CD14-positive monocyte (primary cell): ENCODE data around the gene COL27A1. TPM values are rescaled to one million over a fixed set of nuclear protein-coding genes. Genes with fewer than 3 reads are reported as not detected.

Experiments used
- DNase-seq, 3 donors: peaks; one replicate each; pipeline ENCODE4 v3.0.0-alpha.2; 2011 to 2022
- H2AFZ ChIP-seq: 2 replicates; pipeline ENCODE4 v1.6.0; 2012; ENCODE audit warnings: mild to moderate bottlenecking, low read depth, low read length, inconsistent platforms; ENCODE audit not compliant: insufficient read depth, poor library complexity, severe bottlenecking
- H3K27ac ChIP-seq, 2 donors: 1 replicate in 1 of 2; 2 replicates in 1 of 2; pipeline ENCODE4 v1.5.1; 2012 to 2013; ENCODE audit warnings: low read length in 2 of 2, control low read depth in 1 of 2, inconsistent platforms in 1 of 2, low read depth in 1 of 2, mild to moderate bottlenecking in 1 of 2
- H3K27me3 ChIP-seq, 2 donors: one replicate each; pipeline versions ENCODE4 v1.6.0 to v1.6.1; 2011 to 2013; ENCODE audit warnings: low read length in 2 of 2; ENCODE audit not compliant: control insufficient read depth in 2 of 2, insufficient read depth in 2 of 2
- H3K36me3 ChIP-seq, 2 donors: replicated peaks in 1 of 2; 1 replicate in 1 of 2; 2 replicates in 1 of 2; pipeline versions ENCODE4 v1.5.1 to v1.6.1; 2012 to 2013; ENCODE audit warnings: low read length in 2 of 2, control low read depth in 1 of 2, inconsistent platforms in 1 of 2, mild to moderate bottlenecking in 1 of 2; ENCODE audit not compliant: insufficient read depth in 2 of 2, control insufficient read depth in 1 of 2
- H3K4me1 ChIP-seq, 2 donors: 1 replicate in 1 of 2; 2 replicates in 1 of 2; pipeline versions ENCODE4 v1.5.1 to v1.6.1; 2012 to 2013; ENCODE audit warnings: low read length in 2 of 2, control low read depth in 1 of 2, inconsistent platforms in 1 of 2, mild to moderate bottlenecking in 1 of 2, moderate library complexity in 1 of 2; ENCODE audit not compliant: insufficient read depth in 2 of 2, control insufficient read depth in 1 of 2
- H3K4me2 ChIP-seq: replicated peaks from 2 replicates; pipeline ENCODE3; 2012; ENCODE audit warnings: low read length, moderate library complexity, mild to moderate bottlenecking; ENCODE audit not compliant: poor library complexity, severe bottlenecking; ENCODE audit errors: extremely low read depth
- H3K4me3 ChIP-seq, 3 experiments: fragments of 200-600 bp in 1 of 3; sonication (generic) in 1 of 3; replicated peaks in 1 of 3; 1 replicate in 2 of 3; 2 replicates in 1 of 3; pipeline ENCODE4 v1.5.1; 2011 to 2013; ENCODE audit warnings: low read length in 3 of 3, mild to moderate bottlenecking in 3 of 3, control low read depth in 2 of 3, low read depth in 2 of 3, inconsistent platforms in 1 of 3, moderate library complexity in 1 of 3
- H3K79me2 ChIP-seq: 2 replicates; pipeline ENCODE4 v1.6.0; 2012; ENCODE audit warnings: mild to moderate bottlenecking, control low read depth, inconsistent platforms, low read length, moderate library complexity; ENCODE audit not compliant: insufficient read depth
- H3K9ac ChIP-seq: 2 replicates; pipeline ENCODE4 v1.6.0; 2017; ENCODE audit warnings: low read length, mild to moderate bottlenecking; ENCODE audit not compliant: insufficient read depth, poor library complexity, severe bottlenecking
- H3K9me3 ChIP-seq, 2 donors: replicated peaks in 1 of 2; 1 replicate in 1 of 2; 2 replicates in 1 of 2; pipeline versions ENCODE4 v1.5.1 to v1.6.1; 2012 to 2013; ENCODE audit warnings: low read length in 2 of 2, control low read depth in 1 of 2; ENCODE audit not compliant: control insufficient read depth in 1 of 2, insufficient read depth in 1 of 2
- H4K20me1 ChIP-seq: 2 replicates; pipeline ENCODE4 v1.6.0; 2012; ENCODE audit warnings: mild to moderate bottlenecking, low read length, control low read depth, moderate library complexity; ENCODE audit not compliant: insufficient read depth
- H3K27ac Mint-ChIP-seq, 7 donors: one replicate each; pipeline ENCODE4 v1.8.0; 2020; ENCODE audit warnings: mild to moderate bottlenecking in 7 of 7, mixed read lengths in 7 of 7, moderate library complexity in 6 of 7, inconsistent platforms in 2 of 7
- H3K27me3 Mint-ChIP-seq, 3 donors: one replicate each; pipeline ENCODE4 v1.8.0; 2021 to 2022; ENCODE audit warnings: low read depth in 3 of 3, mild to moderate bottlenecking in 3 of 3, mixed read lengths in 3 of 3, moderate library complexity in 3 of 3, inconsistent platforms in 1 of 3
- H3K36me3 Mint-ChIP-seq, 2 donors: one replicate each; pipeline ENCODE4 v1.8.0; 2020; ENCODE audit warnings: mixed read lengths in 2 of 2, inconsistent platforms in 1 of 2, mild to moderate bottlenecking in 1 of 2
- H3K4me1 Mint-ChIP-seq: one replicate; pipeline ENCODE4 v1.8.0; 2020; ENCODE audit warnings: mild to moderate bottlenecking, mixed read lengths
- H3K4me3 Mint-ChIP-seq, 2 donors: one replicate each; pipeline ENCODE4 v1.8.0; 2020; ENCODE audit warnings: mild to moderate bottlenecking in 2 of 2, mixed read lengths in 2 of 2, moderate library complexity in 1 of 2
- H3K9me3 Mint-ChIP-seq, 7 donors: one replicate each; pipeline ENCODE4 v1.8.0; 2020 to 2022; ENCODE audit warnings: mixed read lengths in 7 of 7, mild to moderate bottlenecking in 6 of 7, moderate library complexity in 6 of 7, inconsistent platforms in 2 of 7
- CTCF ChIP-seq: fragments of 200-600 bp; IDR thresholded peaks from one replicate; pipeline ENCODE4 v1.8.0; 2022; ENCODE audit warnings: antibody characterized with exemption, mild to moderate bottlenecking
- WGBS: methylation state at CpG from one replicate; pipeline ENCODE4 v1.1.5; 2013; ENCODE audit warnings: missing lambda C conversion rate; ENCODE audit not compliant: insufficient coverage; 5-methylcytosine and 5-hydroxymethylcytosine counted together
- intact Hi-C, 2 donors: fragments of 100-400 bp; cut with micrococcal nuclease; formaldehyde crosslinking; loops; one replicate each; pipeline versions ENCODE4 v1.15.0 to v1.15.1; 2023
- polyA plus RNA-seq, 3 donors: library from polyadenylated mRNA; depleted of rRNA in 1 of 3; unstranded in 2 of 3; stranded (reverse) in 1 of 3; fragments of 300-500 nt in 2 of 3; fragments of >200 nt in 1 of 3; fragmentation: Illumina TruSeq in 2 of 3; gene quantifications; 1 replicate in 2 of 3; 2 replicates in 1 of 3; pipeline ENCODE4 v1.2.3, GENCODE V29; 2012 to 2021

The COL27A1 gene
- polyA plus RNA-seq, 3 donors: 0.03 TPM; not detected in 2

GRCh38 chr9:114209151-114209550 lies 53.8 kb downstream of the COL27A1 start:
- no peak for TF ChIP-seq CTCF
- intact Hi-C loops: no loop called here
- no peak overlapping the region for H3K9ac ChIP-seq
- Mint-ChIP-seq H3K9me3 (no peaks in the 10 kb centered on the region), H3K27me3 (peaks cover 0 to 3% (median 2%) of the 10 kb centered on the region in 3 donors), H3K27ac (no peak overlapping the region), H3K4me1 (no peaks in the 10 kb centered on the region), H3K36me3 (no peaks in the 10 kb centered on the region), H3K4me3 (no peak overlapping the region)
- no peaks in the 10 kb centered on the region for H3K36me3 ChIP-seq
- H3K79me2 ChIP-seq: no peaks in the 10 kb centered on the region
- no peak for DNase-seq
- H3K27ac ChIP-seq: no peak overlapping the region
- no peaks in the 10 kb centered on the region for H4K20me1 ChIP-seq
- no peaks in the 10 kb centered on the region for H3K9me3 ChIP-seq
- H3K4me1 ChIP-seq: no peaks in the 10 kb centered on the region
- no peak overlapping the region for H3K4me3 ChIP-seq
- H2AFZ ChIP-seq: no peak overlapping the region
- no peaks in the 10 kb centered on the region for H3K27me3 ChIP-seq
- no peak overlapping the region for H3K4me2 ChIP-seq
- WGBS: 97% methylated on average over 15 of the region's 18 CpGs

- Histone ChIP-seq H3K9ac (no peak overlapping the region), H3K4me1 (no peaks in the 10 kb centered on the region), H3K27ac (no peak overlapping the region), H3K36me3 (no peaks in the 10 kb centered on the region), H3K9me3 (no peaks in the 10 kb centered on the region), H4K20me1 (no peaks in the 10 kb centered on the region), H3K79me2 (no peaks in the 10 kb centered on the region), H3K4me2 (no peak overlapping the region), H2AFZ (no peak overlapping the region), H3K27me3 (no peaks in the 10 kb centered on the region), H3K4me3 (no peak overlapping the region)
- WGBS: 86% methylated on average over 1 of the region's 4 CpGs
- DNase-seq: no peak
- H3K36me3 Mint-ChIP-seq: no peaks in the 10 kb centered on the region
- no peaks in the 10 kb centered on the region for H3K4me1 Mint-ChIP-seq
- H3K4me3 Mint-ChIP-seq: no peak overlapping the region
- no peak overlapping the region for H3K27ac Mint-ChIP-seq
- no peaks in the 10 kb centered on the region for H3K9me3 Mint-ChIP-seq
- intact Hi-C loops: no loop called here
- no peak for TF ChIP-seq CTCF
- peaks cover 0 to 6% (median 2%) of the 10 kb centered on the region in 3 donors for H3K27me3 Mint-ChIP-seq
Measured at GRCh38 chr9:114210136-114210535, 54.8 kb downstream of the COL27A1 start.
